K562 (cell line): ENCODE results near the gene EEFSEC. TPM values are rescaled to one million over a fixed set of nuclear protein-coding genes. Genes with fewer than 3 reads are reported as not detected.

ENCODE experiments used
- ATAC-seq: fragments of 200-7000 bp; cut with Tn5 transposase; 3 replicates; pipeline ENCODE4 v1.9.1; 2020; ENCODE audit warnings: moderate library complexity
- BruUV-seq: library from RNA; stranded (reverse); fragments of 400-500 nt; replicated peaks from 2 replicates; lab custom pipeline; 2021; lab: Mats Ljungman, UMichigan
- CTCF ChIA-PET: fragments of 300-600 bp; formaldehyde crosslinking; extraction: SDS; loops from one replicate; lab custom pipeline; 2021; ENCODE audit warnings: low intra/inter-chr PET ratio; lab: Yijun Ruan, JAX
- POLR2A ChIA-PET: fragments of 300-600, 350-650 bp; sonication (Branson Sonifier 250); formaldehyde crosslinking; extraction: SDS; loops from one replicate; lab custom pipeline; 2021; ENCODE audit warnings: antibody characterized with exemption, inconsistent platforms; lab: Yijun Ruan, JAX
- DNase-seq, 4 experiments: peaks; one replicate each; pipeline versions ENCODE4 v3.0.0 to v3.0.0-alpha.2; 2011 to 2018; ENCODE audit warnings: low spot score in 3 of 4, mixed read lengths in 3 of 4; ENCODE audit errors: extremely low read depth in 1 of 4
- FAIRE-seq: peaks from 2 replicates; lab custom pipeline; 2011; peaks lifted over from hg19 to GRCh38; lab: Jason Lieb, UNC
- H2AFZ ChIP-seq: 2 replicates; pipeline ENCODE4 v1.6.0; 2011; ENCODE audit warnings: low read depth, low read length, control low read depth, inconsistent platforms
- H3K27ac ChIP-seq: fragments of 200-600 bp; 3 replicates; pipeline ENCODE4 v1.8.0; 2011; ENCODE audit warnings: low read depth, mild to moderate bottlenecking, control low read depth, inconsistent platforms, low read length, moderate library complexity, mixed read lengths; ENCODE audit errors: extremely low read depth
- H3K27me3 ChIP-seq, 2 experiments: fragments of 300-600 bp in 1 of 2; 2 replicates in 1 of 2; 3 replicates in 1 of 2; pipeline versions ENCODE4 v1.6.0 to v1.8.0; 2011; ENCODE audit warnings: inconsistent platforms in 2 of 2, low read length in 2 of 2, mild to moderate bottlenecking in 1 of 2, mixed read lengths in 1 of 2, moderate library complexity in 1 of 2; ENCODE audit not compliant: control insufficient read depth in 2 of 2, insufficient read depth in 2 of 2
- H3K36me3 ChIP-seq: fragments of 300-600 bp; 3 replicates; pipeline ENCODE4 v1.8.0; 2011; ENCODE audit warnings: mild to moderate bottlenecking, low read length, inconsistent platforms; ENCODE audit not compliant: control insufficient read depth, insufficient read depth
- H3K4me1 ChIP-seq, 2 experiments: fragments of 200-600 bp in 1 of 2; replicated peaks in 1 of 2; 2 replicates in 1 of 2; 3 replicates in 1 of 2; pipeline versions ENCODE4 v1.5.1 to v1.8.0; 2011; ENCODE audit warnings: inconsistent platforms in 2 of 2, low read length in 2 of 2, mild to moderate bottlenecking in 1 of 2, mixed read lengths in 1 of 2, moderate library complexity in 1 of 2; ENCODE audit not compliant: control insufficient read depth in 2 of 2, insufficient read depth in 2 of 2
- H3K4me2 ChIP-seq: 2 replicates; pipeline ENCODE4 v1.6.1; 2011; ENCODE audit warnings: low read length, control low read depth, inconsistent platforms, mixed read lengths; ENCODE audit not compliant: insufficient read depth
- H3K4me3 ChIP-seq: fragments of 200-600 bp; sonication (generic), shearing (Covaris generic); 2 replicates; pipeline ENCODE4 v1.5.1; 2016; ENCODE audit warnings: control low read depth, inconsistent platforms
- H3K79me2 ChIP-seq: fragments of 200-600 bp; 3 replicates; pipeline ENCODE4 v1.8.0; 2011; ENCODE audit warnings: low read length, inconsistent platforms; ENCODE audit not compliant: control insufficient read depth, insufficient read depth
- H3K9ac ChIP-seq, 2 experiments: 2 replicates each; pipeline versions ENCODE4 v1.6.0 to v1.6.1; 2011; ENCODE audit warnings: low read depth in 2 of 2, low read length in 2 of 2, control low read depth in 1 of 2, inconsistent platforms in 1 of 2, mild to moderate bottlenecking in 1 of 2, mixed read lengths in 1 of 2; ENCODE audit not compliant: insufficient read depth in 1 of 2
- H3K9me1 ChIP-seq: one replicate; pipeline ENCODE4 v1.6.0; 2011; ENCODE audit warnings: inconsistent platforms, mild to moderate bottlenecking, low read length, moderate library complexity; ENCODE audit not compliant: control insufficient read depth, insufficient read depth
- H3K9me3 ChIP-seq: replicated peaks from 2 replicates; pipeline ENCODE4 v1.5.1; 2011; ENCODE audit warnings: low read depth, low read length, inconsistent platforms; ENCODE audit not compliant: control insufficient read depth, insufficient read depth
- H4K20me1 ChIP-seq: replicated peaks from 2 replicates; pipeline ENCODE4 v1.6.1; 2011; ENCODE audit warnings: low read length, inconsistent platforms, mixed read lengths; ENCODE audit not compliant: control insufficient read depth, insufficient read depth
- BDP1 ChIP-seq: IDR thresholded peaks from 3 replicates; pipeline ENCODE4 v1.6.1; 2011; ENCODE audit not compliant: insufficient read length, insufficient read depth
- CHCHD3 ChIP-seq: fragments of 250-450 bp; sonication (Bioruptor Pico); IDR thresholded peaks from 2 replicates; pipeline ENCODE4 v2.1.2; 2022; ENCODE audit warnings: mild to moderate bottlenecking
- DIDO1 ChIP-seq: fragments of 450-650 bp; IDR thresholded peaks from 2 replicates; pipeline ENCODE4 v1.6.1; 2016; ENCODE audit warnings: low read depth, missing biosample characterization, missing genetic modification characterization
- ELF2 ChIP-seq: fragments of 250-450 bp; sonication (Bioruptor Pico); IDR thresholded peaks from 2 replicates; pipeline ENCODE4 v1.5.0; 2021; ENCODE audit warnings: mild to moderate bottlenecking
- ERF ChIP-seq: fragments of 450-650 bp; formaldehyde crosslinking; IDR thresholded peaks from 2 replicates; pipeline ENCODE4 v1.4.0; 2020; ENCODE audit warnings: mild to moderate bottlenecking, mixed read lengths
- FOXK1 ChIP-seq: sonication (generic); formaldehyde crosslinking; IDR thresholded peaks from 2 replicates; pipeline ENCODE4 v1.8.0; 2022; ENCODE audit warnings: missing genetic modification reagents, mild to moderate bottlenecking, borderline replicate concordance
- ILK ChIP-seq: fragments of 450-650 bp; IDR thresholded peaks from 2 replicates; pipeline ENCODE4 v1.6.1; 2016; ENCODE audit warnings: missing genetic modification characterization, low read depth, mild to moderate bottlenecking, missing compliant biosample characterization, moderate library complexity, borderline replicate concordance
- MIER1 ChIP-seq: fragments of 450-650 bp; IDR thresholded peaks from 2 replicates; pipeline ENCODE4 v1.6.1; 2016; ENCODE audit warnings: antibody characterized with exemption, mild to moderate bottlenecking, low read depth
- NFIX ChIP-seq: fragments of 250-450 bp; sonication (Bioruptor Pico); IDR thresholded peaks from 2 replicates; pipeline ENCODE4 v1.4.0; 2020; ENCODE audit warnings: low read depth, mild to moderate bottlenecking, moderate library complexity
- SIX5 ChIP-seq, 2 experiments: IDR thresholded peaks; 2 replicates each; pipeline ENCODE4 v1.6.1; 2011; ENCODE audit warnings: low read length in 2 of 2, borderline replicate concordance in 1 of 2, low read depth in 1 of 2, mild to moderate bottlenecking in 1 of 2, moderate library complexity in 1 of 2; ENCODE audit not compliant: insufficient read depth in 1 of 2
- ZNF184 ChIP-seq: sonication (generic); formaldehyde crosslinking; IDR thresholded peaks from 2 replicates; pipeline ENCODE4 v1.5.0; 2020; ENCODE audit warnings: missing genetic modification reagents
- WGBS: fragments of 100-300 bp; shearing (Covaris generic); methylation state at CpG from one replicate; pipeline ENCODE4 v1.1.6; 2016; ENCODE audit warnings: low coverage, mixed read lengths; ENCODE audit not compliant: insufficient coverage; ENCODE audit errors: missing lambda C conversion rate; 5-methylcytosine and 5-hydroxymethylcytosine counted together
- in situ Hi-C: fragments of 300-500 bp; cut with MboI; formaldehyde crosslinking; loops from 4 replicates; pipeline ENCODE4 v1.15.0; 2018; ENCODE audit warnings: inconsistent platforms, mixed read lengths
- intact Hi-C: fragments of 100-400 bp; cut with micrococcal nuclease; formaldehyde crosslinking; loops from 2 replicates; pipeline ENCODE4 v1.14.2; 2022
- polyA plus RNA-seq, 8 experiments: library from polyadenylated mRNA; depleted of rRNA in 4 of 8; stranded (reverse) in 5 of 8; unstranded in 3 of 8; fragments of >200 nt; fragmentation: Nextera tagmentation in 2 of 8; fragmentation: Illumina TruSeq in 1 of 8; extraction: Ambion mirVana in 2 of 8; extraction: Trizol in 1 of 8; gene quantifications; 2 replicates each; pipeline versions ENCODE4 v1.2.1 to v1.2.3, GENCODE V29; 2011 to 2014; ENCODE audit warnings: inconsistent platforms in 1 of 8, missing spikeins in 1 of 8
- total RNA-seq, 7 experiments: library from RNA; depleted of rRNA in 6 of 7; stranded (reverse); fragments of >200 nt in 6 of 7; fragmentation: Illumina TruSeq in 2 of 7; extraction: Trizol in 2 of 7; gene quantifications; 2 replicates each; pipeline versions ENCODE4 v1.2.1 to v1.2.3, GENCODE V29; 2011 to 2021; ENCODE audit warnings: low replicate concordance in 1 of 7
- TF ChIP-seq, protein P1 (sequence below), 2 experiments: fragments of 450-650 bp; IDR thresholded peaks; 2 replicates each; pipeline ENCODE4 v1.6.1; 2018; ENCODE audit warnings: mild to moderate bottlenecking in 2 of 2, low read depth in 1 of 2; ENCODE audit not compliant: partially characterized antibody in 2 of 2
- TF ChIP-seq, protein P2 (sequence below): sonication (generic); formaldehyde crosslinking; IDR thresholded peaks from 2 replicates; pipeline ENCODE4 v1.8.0; 2022; ENCODE audit warnings: missing genetic modification reagents, mild to moderate bottlenecking, borderline replicate concordance
- TF ChIP-seq, protein P3 (sequence below): fragments of 450-650 bp; IDR thresholded peaks from 2 replicates; pipeline ENCODE4 v1.6.1; 2016; ENCODE audit warnings: low read depth, mild to moderate bottlenecking, moderate library complexity

The EEFSEC gene
- total and polyA plus RNA-seq, 9 of the 15 experiments (the other 6 are each of a cell fraction or from before 2014, with no cell fraction given) = 0.35 to 11.8 (median 7.7) TPM

DNA sequence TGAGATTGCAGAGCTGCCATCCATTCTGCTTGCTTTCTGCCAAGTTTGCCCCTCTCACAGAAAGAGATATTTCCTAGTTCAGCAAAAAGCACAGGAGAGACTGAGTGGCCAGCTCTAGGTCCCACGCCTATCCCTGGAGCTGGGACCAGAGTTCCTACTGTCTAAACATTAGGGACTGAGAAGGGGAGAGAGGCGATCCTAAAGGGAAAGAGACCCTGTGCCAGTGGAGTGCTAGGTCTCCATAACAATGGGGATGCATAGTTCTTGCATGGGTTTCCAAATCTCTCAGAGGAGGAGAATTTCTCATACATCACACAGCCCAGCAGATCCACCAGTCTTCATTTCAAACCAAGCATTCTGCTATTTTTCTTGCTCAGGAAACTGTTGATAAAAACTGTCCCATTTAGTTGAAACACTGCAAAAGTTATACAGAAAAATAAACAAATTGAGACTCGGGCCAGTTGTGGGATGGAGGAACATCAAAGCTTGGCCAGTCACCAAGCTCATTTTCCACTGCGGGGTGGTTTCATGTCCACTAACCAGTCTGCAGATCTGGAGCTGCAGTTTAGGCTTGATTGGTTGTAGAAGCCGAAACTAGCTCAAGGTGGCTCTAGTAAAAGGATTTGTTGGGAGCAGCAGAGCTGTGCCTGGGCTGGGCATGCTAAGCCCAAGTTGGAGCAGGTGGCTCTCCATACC is 62.7 kb downstream of the EEFSEC start:
- H3K27me3 ChIP-seq = no peaks in the 10 kb centered on the region
- ChIA-PET POLR2A (interaction anchor here (0.6 to 1.2 kb wide), 2 partner anchors 10 to 1717 kb away, joined by 3 to 4 read pairs; no protein-coding TSS in a partner anchor), CTCF (no interaction called here)
- peaks cover 2% of the 10 kb centered on the region for H3K9me1 ChIP-seq
- H3K4me1 ChIP-seq = peaks cover 0 to 3% of the 10 kb centered on the region in 2 experiments; a peak in 1 of 5 replicates
- H4K20me1 ChIP-seq = no peaks in the 10 kb centered on the region
- in situ Hi-C loops = no loop called here
- DNase-seq (no peak), FAIRE-seq (no peak)
- no peak overlapping the region for H3K9ac ChIP-seq
- no peak overlapping the region for H3K4me2 ChIP-seq
- H3K36me3 ChIP-seq = no peaks in the 10 kb centered on the region
- no peaks in the 10 kb centered on the region for H3K79me2 ChIP-seq
- 31% methylated on average over 3 of the region's 5 CpGs for WGBS
- no peak overlapping the region for H2AFZ ChIP-seq
- no peak overlapping the region for H3K27ac ChIP-seq
- no peak for TF ChIP-seq ZNF184 (CRISPR knock-in tag)
- no peak for TF ChIP-seq BDP1
- TF ChIP-seq, protein P1, sequence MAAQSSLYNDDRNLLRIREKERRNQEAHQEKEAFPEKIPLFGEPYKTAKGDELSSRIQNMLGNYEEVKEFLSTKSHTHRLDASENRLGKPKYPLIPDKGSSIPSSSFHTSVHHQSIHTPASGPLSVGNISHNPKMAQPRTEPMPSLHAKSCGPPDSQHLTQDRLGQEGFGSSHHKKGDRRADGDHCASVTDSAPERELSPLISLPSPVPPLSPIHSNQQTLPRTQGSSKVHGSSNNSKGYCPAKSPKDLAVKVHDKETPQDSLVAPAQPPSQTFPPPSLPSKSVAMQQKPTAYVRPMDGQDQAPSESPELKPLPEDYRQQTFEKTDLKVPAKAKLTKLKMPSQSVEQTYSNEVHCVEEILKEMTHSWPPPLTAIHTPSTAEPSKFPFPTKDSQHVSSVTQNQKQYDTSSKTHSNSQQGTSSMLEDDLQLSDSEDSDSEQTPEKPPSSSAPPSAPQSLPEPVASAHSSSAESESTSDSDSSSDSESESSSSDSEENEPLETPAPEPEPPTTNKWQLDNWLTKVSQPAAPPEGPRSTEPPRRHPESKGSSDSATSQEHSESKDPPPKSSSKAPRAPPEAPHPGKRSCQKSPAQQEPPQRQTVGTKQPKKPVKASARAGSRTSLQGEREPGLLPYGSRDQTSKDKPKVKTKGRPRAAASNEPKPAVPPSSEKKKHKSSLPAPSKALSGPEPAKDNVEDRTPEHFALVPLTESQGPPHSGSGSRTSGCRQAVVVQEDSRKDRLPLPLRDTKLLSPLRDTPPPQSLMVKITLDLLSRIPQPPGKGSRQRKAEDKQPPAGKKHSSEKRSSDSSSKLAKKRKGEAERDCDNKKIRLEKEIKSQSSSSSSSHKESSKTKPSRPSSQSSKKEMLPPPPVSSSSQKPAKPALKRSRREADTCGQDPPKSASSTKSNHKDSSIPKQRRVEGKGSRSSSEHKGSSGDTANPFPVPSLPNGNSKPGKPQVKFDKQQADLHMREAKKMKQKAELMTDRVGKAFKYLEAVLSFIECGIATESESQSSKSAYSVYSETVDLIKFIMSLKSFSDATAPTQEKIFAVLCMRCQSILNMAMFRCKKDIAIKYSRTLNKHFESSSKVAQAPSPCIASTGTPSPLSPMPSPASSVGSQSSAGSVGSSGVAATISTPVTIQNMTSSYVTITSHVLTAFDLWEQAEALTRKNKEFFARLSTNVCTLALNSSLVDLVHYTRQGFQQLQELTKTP (IDR thresholded peaks at IDR 0.05; ENCODE audit: low read depth in 1 of 2, partially characterized antibody in 2 of 2) = no peak
- TF ChIP-seq, protein P2, sequence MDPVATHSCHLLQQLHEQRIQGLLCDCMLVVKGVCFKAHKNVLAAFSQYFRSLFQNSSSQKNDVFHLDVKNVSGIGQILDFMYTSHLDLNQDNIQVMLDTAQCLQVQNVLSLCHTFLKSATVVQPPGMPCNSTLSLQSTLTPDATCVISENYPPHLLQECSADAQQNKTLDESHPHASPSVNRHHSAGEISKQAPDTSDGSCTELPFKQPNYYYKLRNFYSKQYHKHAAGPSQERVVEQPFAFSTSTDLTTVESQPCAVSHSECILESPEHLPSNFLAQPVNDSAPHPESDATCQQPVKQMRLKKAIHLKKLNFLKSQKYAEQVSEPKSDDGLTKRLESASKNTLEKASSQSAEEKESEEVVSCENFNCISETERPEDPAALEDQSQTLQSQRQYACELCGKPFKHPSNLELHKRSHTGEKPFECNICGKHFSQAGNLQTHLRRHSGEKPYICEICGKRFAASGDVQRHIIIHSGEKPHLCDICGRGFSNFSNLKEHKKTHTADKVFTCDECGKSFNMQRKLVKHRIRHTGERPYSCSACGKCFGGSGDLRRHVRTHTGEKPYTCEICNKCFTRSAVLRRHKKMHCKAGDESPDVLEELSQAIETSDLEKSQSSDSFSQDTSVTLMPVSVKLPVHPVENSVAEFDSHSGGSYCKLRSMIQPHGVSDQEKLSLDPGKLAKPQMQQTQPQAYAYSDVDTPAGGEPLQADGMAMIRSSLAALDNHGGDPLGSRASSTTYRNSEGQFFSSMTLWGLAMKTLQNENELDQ (CRISPR knock-in tag) = no peak
- TF ChIP-seq MIER1 = no peak
- TF ChIP-seq FOXK1 = no peak
- TF ChIP-seq NFIX = no peak
- no peak for TF ChIP-seq DIDO1 (tag)
- no peak for TF ChIP-seq ILK (tag)
- no peak for TF ChIP-seq ELF2 (CRISPR knock-in tag)
- TF ChIP-seq, protein P3, sequence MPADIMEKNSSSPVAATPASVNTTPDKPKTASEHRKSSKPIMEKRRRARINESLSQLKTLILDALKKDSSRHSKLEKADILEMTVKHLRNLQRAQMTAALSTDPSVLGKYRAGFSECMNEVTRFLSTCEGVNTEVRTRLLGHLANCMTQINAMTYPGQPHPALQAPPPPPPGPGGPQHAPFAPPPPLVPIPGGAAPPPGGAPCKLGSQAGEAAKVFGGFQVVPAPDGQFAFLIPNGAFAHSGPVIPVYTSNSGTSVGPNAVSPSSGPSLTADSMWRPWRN = no peak
- TF ChIP-seq ERF (CRISPR knock-in tag) = no peak
- no peak for TF ChIP-seq SIX5 (IDR thresholded peaks at IDR 0.05; ENCODE audit: borderline replicate concordance in 1 of 2, insufficient read depth in 1 of 2, low read depth in 1 of 2, low read length in 2 of 2)
- no peak for TF ChIP-seq CHCHD3 (CRISPR knock-in tag)
- TF ChIP-seq, all 486 proteins: peak for 0
- intact Hi-C loops = no loop called here
- ATAC-seq = no peak
- no TSS peak for BruUV-seq
- Histone ChIP-seq H3K9me3 (no peaks in the 10 kb centered on the region), H3K4me3 (no peak overlapping the region)
